Skeletal muscle tissue (tissue), 4 donors: ENCODE data around the gene TTC31. TPM values are rescaled to one million over a fixed set of nuclear protein-coding genes. Genes with fewer than 3 reads are reported as not detected.

Source experiments
- H3K27ac ChIP-seq: one replicate; pipeline ENCODE4 v1.7.0; 2013; ENCODE audit warnings: mild to moderate bottlenecking, low read depth, low read length, inconsistent platforms
- H3K27me3 ChIP-seq, 3 donors: one replicate each; pipeline ENCODE4 v1.7.0; 2013; ENCODE audit warnings: low read length in 3 of 3; ENCODE audit not compliant: control insufficient read depth in 3 of 3, insufficient read depth in 3 of 3
- H3K36me3 ChIP-seq, 3 donors: one replicate each; pipeline ENCODE4 v1.7.0; 2013; ENCODE audit warnings: low read length in 3 of 3; ENCODE audit not compliant: control insufficient read depth in 3 of 3, insufficient read depth in 3 of 3
- H3K4me1 ChIP-seq, 3 donors: one replicate each; pipeline ENCODE4 v1.7.0; 2013; ENCODE audit warnings: low read length in 3 of 3, mild to moderate bottlenecking in 3 of 3; ENCODE audit not compliant: control insufficient read depth in 3 of 3, insufficient read depth in 3 of 3
- H3K4me3 ChIP-seq, 3 donors: one replicate each; pipeline ENCODE4 v1.7.0; 2013; ENCODE audit warnings: low read length in 3 of 3
- H3K9ac ChIP-seq, 3 donors: one replicate each; pipeline ENCODE4 v1.7.0; 2013; ENCODE audit warnings: low read length in 3 of 3, mild to moderate bottlenecking in 3 of 3, moderate library complexity in 2 of 3, low read depth in 1 of 3
- H3K9me3 ChIP-seq, 3 donors: one replicate each; pipeline ENCODE4 v1.7.0; 2013; ENCODE audit warnings: low read length in 3 of 3; ENCODE audit not compliant: control insufficient read depth in 3 of 3
- total RNA-seq: library from RNA; depleted of rRNA; stranded (reverse); fragments of >200 nt; gene quantifications from one replicate; pipeline ENCODE4 v1.2.3, GENCODE V29; 2014
- donor health status: Osteomylitis.

TTC31 gene
- total RNA-seq, 1 donor from 2014 or later, result 4.2 TPM

DNA sequence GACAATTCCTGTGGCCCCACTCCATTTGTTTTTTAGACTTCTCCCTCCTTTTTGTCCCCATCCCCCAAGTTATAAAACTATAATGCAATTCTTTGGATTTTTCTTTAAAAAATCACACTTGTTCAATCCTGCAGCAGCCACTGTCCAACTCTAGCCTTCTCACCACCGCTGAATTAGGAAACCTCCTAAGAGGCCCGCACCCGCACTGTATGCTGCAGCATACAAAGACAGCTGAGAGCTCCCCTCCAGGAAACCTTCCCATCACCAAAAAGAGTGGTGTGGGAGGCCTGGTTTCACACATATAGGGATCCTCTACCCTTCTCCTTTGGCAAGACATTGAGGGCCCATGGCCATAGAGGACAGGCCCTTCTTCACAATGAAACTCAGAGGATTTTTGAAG lies 21.7 kb downstream of the TTC31 start:
- no peaks in the 10 kb centered on the region for H3K9me3 ChIP-seq
- peak overlapping the region; percentile 77 for H3K27ac ChIP-seq
- H3K4me3 ChIP-seq, result peak overlapping the region in 1 of 3 donors; percentile 86
- H3K27me3 ChIP-seq, result peaks cover 31 to 58% (median 37%) of the 10 kb centered on the region in 3 donors
- H3K4me1 ChIP-seq, result peaks cover 26 to 34% (median 26%) of the 10 kb centered on the region in 3 donors
- peaks cover 16 to 19% (median 18%) of the 10 kb centered on the region in 3 donors for H3K36me3 ChIP-seq
- H3K9ac ChIP-seq, result no peak overlapping the region

DNA sequence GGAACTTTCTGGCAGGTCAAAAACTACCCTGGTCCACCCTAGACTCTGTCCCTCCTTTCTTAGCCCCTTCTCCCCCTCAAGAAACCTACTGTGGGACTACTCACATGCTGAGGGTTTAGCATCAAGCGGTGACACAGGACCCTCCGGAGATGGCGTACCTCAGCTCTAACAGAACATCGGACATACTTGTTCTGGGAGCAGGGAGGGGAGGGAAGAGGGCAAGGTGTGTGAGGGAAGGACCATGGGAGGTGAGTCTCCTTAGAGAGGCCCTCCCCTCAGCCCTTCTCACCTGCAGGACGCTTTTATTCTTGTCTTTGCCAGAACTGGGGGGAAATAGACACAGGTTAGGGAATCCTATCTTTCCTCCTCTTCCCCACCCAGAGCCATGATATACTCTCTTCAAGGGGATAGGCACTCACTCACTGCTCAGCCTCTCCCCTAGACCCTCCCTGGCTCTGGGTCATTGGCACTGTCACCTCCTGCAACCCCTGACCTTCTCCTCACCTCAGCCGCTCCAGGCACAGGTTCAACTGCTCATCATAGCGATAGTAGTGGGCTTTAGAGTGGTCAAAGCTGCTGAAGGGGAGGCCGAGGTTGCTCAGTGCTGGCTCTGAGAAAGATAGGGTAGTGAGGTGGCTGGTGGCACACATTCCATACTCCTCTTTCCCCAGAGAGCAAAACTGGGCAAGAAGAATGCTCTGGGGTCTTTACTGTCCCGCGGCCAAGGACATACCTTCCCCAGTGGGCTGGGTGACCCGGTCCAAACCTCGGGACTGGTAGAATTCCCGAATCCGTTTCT lies 22.8 kb downstream of the TTC31 start:
- Histone ChIP-seq H3K4me1 (peaks cover 24 to 31% (median 26%) of the 10 kb centered on the region in 3 donors), H3K4me3 (peak overlapping the region; percentile 3 to 29 (median 7))

DNA sequence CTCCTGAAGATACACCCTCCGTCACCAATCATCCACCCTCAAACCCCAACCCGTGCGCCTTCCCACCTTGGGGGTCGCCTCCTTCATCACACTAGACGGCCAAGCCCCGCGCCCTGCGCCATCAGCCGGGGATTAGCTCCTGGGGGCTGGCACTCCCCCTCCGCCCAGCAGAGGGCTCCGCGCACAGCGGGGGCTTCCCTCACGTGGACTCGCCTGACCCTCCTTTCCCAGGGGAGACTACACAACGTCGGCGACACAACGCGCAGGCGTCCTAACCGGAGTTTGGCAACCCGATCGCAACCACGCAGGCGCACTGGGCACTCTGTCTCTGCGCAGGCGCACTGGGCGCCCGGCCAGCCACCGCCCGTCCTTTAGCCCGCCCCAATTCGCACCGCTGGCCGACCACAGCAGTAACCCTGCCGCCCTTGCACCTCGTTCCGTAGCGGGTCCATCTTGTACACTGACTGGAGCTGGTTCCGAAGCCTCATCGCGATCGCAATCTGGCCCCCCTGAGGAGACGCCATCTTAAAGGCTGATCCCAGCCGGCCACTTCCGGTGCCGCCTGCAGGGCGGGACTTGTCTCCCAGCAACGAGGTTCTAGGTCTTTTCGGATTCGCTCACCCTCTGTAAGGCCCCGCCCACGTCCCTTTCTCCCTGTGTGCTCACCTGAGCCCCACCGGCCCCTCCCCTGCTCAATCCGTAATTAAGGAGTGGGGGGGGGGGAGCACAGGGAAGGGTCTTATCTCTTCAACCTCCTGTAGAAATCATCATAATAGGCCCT lies 24.5 kb downstream of the TTC31 start, which contains the start of gene PCGF1:
Gene PCGF1 (minus strand): TSS at position 551 of the 781 bp plus-strand sequence. CDS start 27 bp downstream, at position 524.
- H3K9me3 ChIP-seq, result no peaks in the 10 kb centered on the region
- H3K4me1 ChIP-seq, result peaks cover 24 to 30% (median 26%) of the 10 kb centered on the region in 3 donors
- peaks cover 16 to 19% (median 18%) of the 10 kb centered on the region in 3 donors for H3K36me3 ChIP-seq
- peak within 1 kb of the TSS; percentile 88 to 99 (median 98) for H3K9ac ChIP-seq
- peak within 1 kb of the TSS; percentile 98 for H3K27ac ChIP-seq
- peak within 1 kb of the TSS; percentile 97 to 100 (median 99) for H3K4me3 ChIP-seq
- peaks cover 34 to 54% (median 36%) of the 10 kb centered on the region in 3 donors for H3K27me3 ChIP-seq

More for the DNA sequence above, 22.8 kb downstream of the TTC31 start:
- Histone ChIP-seq H3K9ac (peak overlapping the region in 1 of 3 donors; percentile 25), H3K27me3 (peaks cover 31 to 53% (median 36%) of the 10 kb centered on the region in 3 donors), H3K27ac (no peak overlapping the region), H3K9me3 (no peaks in the 10 kb centered on the region), H3K36me3 (peaks cover 16 to 19% (median 18%) of the 10 kb centered on the region in 3 donors)

DNA sequence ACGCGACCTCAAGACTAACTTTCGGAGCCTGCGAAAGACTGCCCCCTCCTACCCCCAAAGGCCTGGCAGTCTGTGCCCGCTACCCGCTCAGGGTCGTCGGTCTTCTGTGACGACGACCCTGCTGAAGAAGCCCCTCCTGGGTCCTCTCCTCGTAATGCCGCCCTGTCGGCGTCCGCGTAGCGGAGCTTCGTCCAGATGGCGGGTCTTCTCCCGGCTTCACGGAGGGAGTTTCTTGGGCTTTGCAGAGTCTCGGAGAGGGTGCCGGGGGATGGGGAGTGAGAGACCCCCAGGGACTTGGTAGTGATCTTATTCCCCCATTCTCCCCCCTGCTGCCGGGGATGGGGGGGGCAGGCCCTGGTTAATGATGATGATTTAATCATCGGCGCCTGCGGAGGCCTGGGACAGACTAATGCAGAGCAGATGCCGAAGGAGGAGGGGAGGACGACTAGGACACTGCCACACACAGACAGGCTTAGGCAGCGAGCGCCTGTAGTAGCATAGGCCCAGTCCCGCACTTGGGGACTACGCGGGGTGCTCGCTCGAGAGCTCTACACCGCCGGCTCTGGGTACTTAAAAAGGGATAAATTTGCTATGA lies 25.1 kb downstream of the TTC31 start:
- H3K27me3 ChIP-seq, result peaks cover 35 to 53% (median 39%) of the 10 kb centered on the region in 3 donors

DNA sequence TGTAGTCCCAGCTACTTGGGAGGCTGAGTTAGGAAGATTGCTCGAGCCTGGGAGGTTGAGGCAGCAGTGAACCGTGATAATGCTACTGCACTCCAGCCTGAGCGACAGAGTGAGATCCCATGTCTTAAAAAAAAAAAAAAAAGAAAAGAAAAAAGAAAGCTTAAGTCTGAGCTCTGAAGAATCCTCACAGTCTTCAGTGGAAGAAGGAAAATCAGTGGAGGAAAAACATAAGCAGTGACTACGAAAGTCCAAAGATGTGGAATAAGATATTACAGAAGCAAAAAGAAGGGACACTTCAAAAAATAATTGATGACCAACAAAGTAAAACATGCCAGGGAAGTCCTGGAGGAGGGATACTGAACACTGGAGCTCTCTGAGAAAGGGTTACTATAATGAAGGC lies 27.4 kb downstream of the TTC31 start:
- Histone ChIP-seq H3K36me3 (peaks cover 8 to 13% (median 11%) of the 10 kb centered on the region in 3 donors), H3K9ac (no peak overlapping the region), H3K4me1 (peaks cover 17 to 24% (median 20%) of the 10 kb centered on the region in 3 donors), H3K4me3 (no peak overlapping the region), H3K27me3 (peaks cover 52 to 61% (median 53%) of the 10 kb centered on the region in 3 donors), H3K27ac (no peak overlapping the region), H3K9me3 (no peaks in the 10 kb centered on the region)

More for the DNA sequence above, 25.1 kb downstream of the TTC31 start:
- Histone ChIP-seq H3K4me1 (peaks cover 24 to 29% (median 26%) of the 10 kb centered on the region in 3 donors), H3K9ac (peak overlapping the region; percentile 88 to 99 (median 98)), H3K36me3 (peaks cover 16 to 19% (median 18%) of the 10 kb centered on the region in 3 donors), H3K4me3 (peak overlapping the region; percentile 97 to 100 (median 99)), H3K27ac (peak overlapping the region; percentile 98), H3K9me3 (no peaks in the 10 kb centered on the region)

DNA sequence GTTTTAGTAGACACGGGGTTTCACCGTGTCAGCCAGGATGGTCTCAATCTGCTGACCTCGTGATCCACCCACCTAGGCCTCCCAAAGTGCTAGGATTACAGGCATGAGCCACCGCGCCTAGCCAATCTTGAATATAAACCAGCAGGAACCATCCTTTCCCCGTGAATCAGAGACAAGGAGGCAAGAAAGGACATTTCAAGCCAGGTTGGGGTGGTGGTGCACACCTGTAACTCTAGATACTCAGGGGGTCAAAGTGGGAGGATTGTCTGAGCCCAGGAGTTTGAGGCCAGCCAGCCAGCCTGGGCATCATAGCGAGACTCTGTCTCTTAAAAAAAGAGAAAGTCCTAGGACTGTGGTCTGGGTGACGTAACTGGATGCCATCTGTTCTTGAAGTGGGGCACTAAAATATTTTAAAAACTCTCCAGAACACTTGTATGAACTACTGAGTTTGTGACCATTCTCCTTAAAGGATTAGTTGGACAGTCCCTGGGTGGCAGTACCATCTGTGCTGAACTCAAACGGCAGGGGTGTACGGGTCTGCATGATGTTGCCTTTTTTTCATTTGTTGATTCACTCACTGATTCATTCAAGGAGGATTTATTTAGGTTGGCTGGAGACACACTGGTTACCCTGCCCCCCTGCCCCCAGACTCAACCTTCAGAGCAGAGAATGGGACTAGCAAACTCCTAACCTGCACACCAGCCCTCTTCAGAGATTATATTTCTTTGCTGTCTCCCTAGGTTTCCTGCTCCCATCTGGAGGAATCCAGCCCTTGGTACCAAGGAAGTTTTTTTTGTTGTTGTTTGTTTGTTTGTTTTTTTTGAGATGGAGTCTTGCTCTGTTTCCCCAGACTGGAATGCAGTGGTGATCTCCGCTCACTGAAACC lies 28.5 kb downstream of the TTC31 start:
- Histone ChIP-seq H3K27ac (no peak overlapping the region), H3K27me3 (peaks cover 63 to 67% (median 64%) of the 10 kb centered on the region in 3 donors), H3K9me3 (no peaks in the 10 kb centered on the region), H3K36me3 (peaks cover 0 to 5% (median 4%) of the 10 kb centered on the region in 3 donors), H3K4me1 (peaks cover 17 to 23% (median 22%) of the 10 kb centered on the region in 3 donors), H3K4me3 (no peak overlapping the region), H3K9ac (no peak overlapping the region)

DNA sequence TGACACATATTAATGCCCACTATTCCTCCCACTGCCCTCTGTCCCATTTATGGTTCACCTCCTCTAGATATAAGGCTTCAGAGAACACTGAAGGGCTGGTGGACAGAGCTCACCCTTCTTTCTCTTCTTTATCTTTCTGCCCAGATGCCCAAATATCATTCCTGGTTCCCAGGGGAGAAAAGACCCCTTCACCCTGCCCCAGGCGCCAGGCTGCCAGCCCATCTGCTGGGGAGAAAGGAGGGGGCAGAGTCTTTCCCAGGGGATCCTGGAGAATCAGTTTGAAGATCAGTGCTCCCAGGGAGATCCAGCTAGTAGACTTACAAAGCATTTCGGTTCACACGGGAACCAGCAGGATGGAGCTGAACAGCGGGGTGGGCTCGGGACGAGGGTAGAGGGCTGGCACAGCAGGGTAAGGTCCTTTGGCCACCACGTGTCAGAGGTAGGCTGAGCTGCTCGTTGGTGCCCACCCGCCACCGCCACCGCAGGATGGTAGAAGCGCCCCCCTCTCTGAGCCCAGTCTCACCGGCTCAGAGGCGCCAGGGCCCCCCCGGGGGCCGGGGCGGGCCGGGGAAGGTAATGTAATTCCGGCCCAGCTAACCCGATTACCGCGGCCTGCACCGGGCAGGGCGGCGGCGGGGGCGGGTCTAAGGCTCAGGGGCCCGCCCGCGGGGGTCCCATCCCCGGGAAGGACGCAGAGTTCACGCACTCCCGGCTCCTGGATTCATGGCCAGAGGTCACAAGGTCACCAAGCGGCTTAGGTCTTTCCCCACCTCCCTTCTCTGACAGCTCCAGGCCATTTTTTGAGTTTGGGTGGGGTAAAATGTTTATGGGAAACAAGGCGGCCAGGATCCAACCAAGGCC lies 30.1 kb downstream of the TTC31 start:
- H3K9me3 ChIP-seq, result no peaks in the 10 kb centered on the region
- H3K36me3 ChIP-seq, result no peaks in the 10 kb centered on the region
- peaks cover 12 to 18% (median 18%) of the 10 kb centered on the region in 3 donors for H3K4me1 ChIP-seq
- H3K27me3 ChIP-seq, result peaks cover 76 to 79% (median 77%) of the 10 kb centered on the region in 3 donors
- no peak overlapping the region for H3K4me3 ChIP-seq
- no peak overlapping the region for H3K9ac ChIP-seq
- no peak overlapping the region for H3K27ac ChIP-seq

DNA sequence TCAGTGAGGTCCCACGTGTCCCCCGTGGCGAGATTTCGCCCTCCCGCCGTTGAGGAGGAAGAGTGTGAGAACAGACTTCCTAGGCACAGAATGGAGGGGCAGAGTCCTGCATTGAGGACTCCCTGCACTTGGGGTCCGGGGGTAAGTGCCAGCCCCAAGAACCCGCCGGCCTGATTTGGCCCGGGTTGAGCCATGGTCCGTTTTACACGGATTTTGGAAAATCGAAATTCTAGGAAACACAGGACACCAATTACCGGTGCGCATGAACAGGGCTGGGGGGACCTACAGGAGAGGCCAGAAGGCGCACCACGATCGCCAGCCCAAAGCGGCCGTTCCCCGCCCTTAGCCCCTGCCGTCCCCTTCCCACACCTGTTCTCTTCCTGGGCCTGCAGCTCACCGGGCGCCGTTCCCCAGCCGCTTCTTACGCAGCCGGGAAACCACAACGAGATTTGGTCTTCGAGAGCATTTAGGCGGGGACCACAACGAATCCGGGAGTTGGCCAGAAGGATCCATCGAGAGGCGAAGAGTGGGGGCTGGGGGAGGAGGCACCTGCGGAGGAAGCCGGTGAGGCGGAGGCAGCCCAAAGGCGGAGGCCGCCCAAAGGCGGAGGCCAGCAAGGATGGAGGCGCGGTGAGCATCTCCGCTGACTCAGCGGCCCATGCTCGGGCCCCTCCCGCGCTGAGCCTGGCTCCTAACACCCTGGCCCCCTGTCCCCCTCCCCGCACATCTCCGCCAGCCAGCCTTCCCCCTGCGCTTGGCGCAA lies 30.9 kb downstream of the TTC31 start:
- H3K9me3 ChIP-seq, result no peaks in the 10 kb centered on the region
- H3K9ac ChIP-seq, result no peak overlapping the region
- peaks cover 12 to 15% (median 15%) of the 10 kb centered on the region in 3 donors for H3K4me1 ChIP-seq
- peaks cover 84 to 87% (median 85%) of the 10 kb centered on the region in 3 donors for H3K27me3 ChIP-seq
- H3K36me3 ChIP-seq, result no peaks in the 10 kb centered on the region
- H3K4me3 ChIP-seq, result no peak overlapping the region
- no peak overlapping the region for H3K27ac ChIP-seq
